Measurements from ENCODE around the gene JADE2. TPM values are rescaled to one million over a fixed set of nuclear protein-coding genes. Genes with fewer than 3 reads are reported as not detected.

JADE2 gene
- total RNA-seq, 6 experiments from 2014 or later = 6.1 to 14.8 (median 8.4) TPM

GRCh38 chr5:134541736-134542376 is 16.4 kb downstream of the JADE2 start:
- peak; percentile 45 to 65 (median 58) for ATAC-seq

DNA sequence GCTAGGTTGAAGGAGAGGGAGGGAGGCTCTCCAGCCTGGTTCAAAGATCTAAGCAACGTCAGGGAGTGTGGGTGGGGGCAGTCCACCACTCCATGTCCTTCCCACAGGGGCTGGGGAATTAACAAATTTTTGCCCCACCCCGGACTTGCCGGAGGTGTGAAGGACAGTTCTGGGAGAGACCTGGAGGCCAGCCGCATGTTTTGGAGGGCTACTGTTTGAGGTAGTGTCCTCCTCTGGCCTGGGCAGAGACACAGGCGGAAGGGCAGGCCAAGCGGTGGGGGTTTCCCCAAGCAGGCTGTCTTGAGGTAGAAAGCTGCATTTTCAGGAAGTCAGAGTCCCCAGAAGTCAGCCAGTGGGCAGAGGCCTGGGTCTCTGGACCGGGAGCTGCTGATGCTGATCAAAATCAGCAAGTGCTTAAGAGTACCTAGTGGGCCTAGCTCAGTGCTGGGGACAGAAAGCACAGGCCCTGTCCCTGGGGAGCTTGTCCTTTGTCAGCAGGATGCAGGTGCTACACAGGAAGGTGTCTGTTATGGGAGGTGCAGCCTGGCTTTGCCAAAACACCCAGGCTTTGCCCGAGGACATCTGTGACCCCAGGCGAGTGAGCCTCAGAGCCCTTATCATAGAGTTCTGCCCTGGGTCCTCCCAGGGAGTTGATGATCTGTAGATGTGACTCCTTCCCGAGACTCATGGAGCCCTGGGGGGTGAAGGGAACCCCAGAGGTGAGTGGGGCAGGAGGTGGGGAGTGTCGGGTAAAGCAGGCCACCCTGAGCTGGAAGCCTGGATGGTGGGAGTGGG is 18.5 kb downstream of the JADE2 start:
- H3K27me3 ChIP-seq = no peaks in the 10 kb centered on the region
- H3K36me3 ChIP-seq = peaks cover 0 to 32% (median 10%) of the 10 kb centered on the region in 4 donors
- no peak overlapping the region for H3K27ac ChIP-seq
- 88% methylated on average over 5 of the region's 11 CpGs for WGBS (ENCODE audit: insufficient coverage, low coverage, low lambda C conversion rate, missing lambda C conversion rate)
- ATAC-seq = peak in 3 of 4 donors; percentile 24 to 41 (median 39)
- TF ChIP-seq, protein P1, sequence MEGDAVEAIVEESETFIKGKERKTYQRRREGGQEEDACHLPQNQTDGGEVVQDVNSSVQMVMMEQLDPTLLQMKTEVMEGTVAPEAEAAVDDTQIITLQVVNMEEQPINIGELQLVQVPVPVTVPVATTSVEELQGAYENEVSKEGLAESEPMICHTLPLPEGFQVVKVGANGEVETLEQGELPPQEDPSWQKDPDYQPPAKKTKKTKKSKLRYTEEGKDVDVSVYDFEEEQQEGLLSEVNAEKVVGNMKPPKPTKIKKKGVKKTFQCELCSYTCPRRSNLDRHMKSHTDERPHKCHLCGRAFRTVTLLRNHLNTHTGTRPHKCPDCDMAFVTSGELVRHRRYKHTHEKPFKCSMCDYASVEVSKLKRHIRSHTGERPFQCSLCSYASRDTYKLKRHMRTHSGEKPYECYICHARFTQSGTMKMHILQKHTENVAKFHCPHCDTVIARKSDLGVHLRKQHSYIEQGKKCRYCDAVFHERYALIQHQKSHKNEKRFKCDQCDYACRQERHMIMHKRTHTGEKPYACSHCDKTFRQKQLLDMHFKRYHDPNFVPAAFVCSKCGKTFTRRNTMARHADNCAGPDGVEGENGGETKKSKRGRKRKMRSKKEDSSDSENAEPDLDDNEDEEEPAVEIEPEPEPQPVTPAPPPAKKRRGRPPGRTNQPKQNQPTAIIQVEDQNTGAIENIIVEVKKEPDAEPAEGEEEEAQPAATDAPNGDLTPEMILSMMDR (IDR thresholded peaks at IDR 0.05) = no peak
- no peak for TF ChIP-seq POLR2A (IDR thresholded peaks at IDR 0.05)
- no peaks in the 10 kb centered on the region for H3K9me3 ChIP-seq
- peak in 1 of 3 donors; percentile 55 for DNase-seq
- no peak overlapping the region for H3K4me3 ChIP-seq
- intact Hi-C loops (cut with DNase I) = no loop called here
- no peaks in the 10 kb centered on the region for H3K4me1 ChIP-seq

More at GRCh38 chr5:134541736-134542376, 16.4 kb downstream of the JADE2 start:
- DNase-seq = peak in 1 of 3 donors; percentile 64
- Histone ChIP-seq H3K27me3 (no peaks in the 10 kb centered on the region), H3K4me3 (no peak overlapping the region), H3K27ac (no peak overlapping the region), H3K9me3 (no peaks in the 10 kb centered on the region), H3K36me3 (peaks cover 0 to 39% (median 10%) of the 10 kb centered on the region in 4 donors), H3K4me1 (no peaks in the 10 kb centered on the region)
- no CpG with 5 or more reads among the region's 4 CpGs for WGBS (ENCODE audit: insufficient coverage, low coverage, low lambda C conversion rate, missing lambda C conversion rate)
- intact Hi-C loops (cut with DNase I) = no loop called here
- no peak for TF ChIP-seq POLR2A (IDR thresholded peaks at IDR 0.05)
- TF ChIP-seq, protein P1 (IDR thresholded peaks at IDR 0.05) = no peak

DNA sequence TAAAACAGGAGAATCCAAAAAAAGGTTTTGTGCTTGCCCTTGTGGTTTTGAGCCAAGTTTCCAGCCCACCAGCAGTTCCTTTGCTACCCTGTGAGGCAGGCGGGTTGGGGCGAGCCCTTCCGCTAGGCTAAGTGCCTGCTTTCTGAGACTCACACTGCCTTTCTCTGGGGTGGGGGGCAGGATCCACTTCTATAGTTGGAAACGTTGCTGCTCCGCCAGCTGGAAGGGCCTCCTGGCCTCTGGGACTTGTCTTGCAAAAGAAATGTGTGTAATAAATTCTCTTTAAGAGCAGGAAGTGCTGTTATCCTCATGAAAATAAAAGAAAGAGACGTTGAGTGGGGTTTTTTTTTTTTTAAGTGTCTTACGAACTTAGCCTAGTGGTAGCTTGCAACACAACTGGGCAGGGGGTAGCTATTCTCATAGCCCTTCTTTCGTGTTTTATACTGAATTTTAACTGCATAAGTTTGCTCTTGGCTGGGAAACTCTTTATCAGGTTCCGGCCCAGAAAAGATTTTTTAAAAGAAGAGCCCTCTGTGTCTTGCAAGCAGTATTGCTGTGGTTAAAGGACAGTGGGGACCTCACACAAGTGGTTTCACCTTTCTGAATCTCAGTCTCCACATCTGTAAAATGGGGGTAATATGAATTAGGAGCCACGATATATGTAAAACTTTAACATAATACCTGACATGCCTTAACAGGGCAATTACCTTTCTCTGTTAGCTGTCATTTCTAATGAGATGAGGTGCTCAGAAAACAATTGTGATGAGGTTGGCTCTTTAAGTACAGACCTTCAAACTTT is 19.8 kb downstream of the JADE2 start:
- no peak for TF ChIP-seq POLR2A (IDR thresholded peaks at IDR 0.05)
- TF ChIP-seq, protein P1 (IDR thresholded peaks at IDR 0.05) = no peak
- Histone ChIP-seq H3K27ac (no peak overlapping the region), H3K4me3 (no peak overlapping the region), H3K36me3 (peaks cover 0 to 25% (median 6%) of the 10 kb centered on the region in 4 donors), H3K27me3 (no peaks in the 10 kb centered on the region), H3K4me1 (no peaks in the 10 kb centered on the region), H3K9me3 (no peaks in the 10 kb centered on the region)
- DNase-seq = peak in 1 of 3 donors; percentile 43
- peak in 1 of 4 donors; percentile 32 for ATAC-seq
- intact Hi-C loops (cut with DNase I) = no loop called here
- WGBS (ENCODE audit: insufficient coverage, low coverage, low lambda C conversion rate, missing lambda C conversion rate) = 62% methylated on average over 9 of the region's 10 CpGs

- intact Hi-C loops (cut with DNase I) = no loop called here
- DNase-seq = no peak
Measured at GRCh38 chr5:134547066-134547465, 21.6 kb downstream of the JADE2 start.

More at GRCh38 chr5:134547066-134547465, 21.6 kb downstream of the JADE2 start:
- Histone ChIP-seq H3K9me3 (no peaks in the 10 kb centered on the region), H3K4me3 (no peak overlapping the region), H3K36me3 (peaks cover 0 to 19% (median 1%) of the 10 kb centered on the region in 4 donors), H3K27me3 (no peaks in the 10 kb centered on the region), H3K4me1 (no peaks in the 10 kb centered on the region), H3K27ac (no peak overlapping the region)
- no peak for TF ChIP-seq POLR2A (IDR thresholded peaks at IDR 0.05)
- TF ChIP-seq, protein P1 (IDR thresholded peaks at IDR 0.05) = no peak
- 87% methylated on average over 2 of the region's 2 CpGs for WGBS (ENCODE audit: insufficient coverage, low coverage, low lambda C conversion rate, missing lambda C conversion rate)
- ATAC-seq = no peak

All from right lobe of liver (tissue), 6 donors.